Measurements from ENCODE around the gene CASQ1. TPM values are rescaled to one million over a fixed set of nuclear protein-coding genes. Genes with fewer than 3 reads are reported as not detected.

CASQ1 gene
- total and polyA plus RNA-seq, 2 of the 13 experiments (the other 11 are each of a cell fraction or from before 2014, with no cell fraction given) = 0.09 to 0.20 TPM

DNA sequence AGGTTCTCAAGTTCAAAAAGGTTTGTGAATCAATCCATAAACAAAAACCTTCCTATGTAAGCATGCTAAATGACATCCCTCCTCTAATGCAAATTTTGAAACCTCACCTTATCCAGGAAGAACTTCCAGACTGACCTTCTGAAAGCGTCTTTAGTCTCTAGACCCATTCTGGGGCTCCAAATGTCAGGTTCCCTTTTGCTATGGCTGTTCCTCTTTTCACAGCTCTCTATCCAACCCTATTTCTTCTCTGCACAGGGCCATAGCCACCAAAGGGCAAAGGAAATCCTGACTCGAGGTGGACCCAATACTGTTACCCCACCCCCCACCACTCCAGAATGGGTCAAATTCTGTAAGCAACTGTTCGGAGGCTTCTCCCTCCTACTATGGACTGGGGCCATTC is 35.6 kb upstream of the CASQ1 start (continued):
- TF ChIP-seq HOXA5 (CRISPR knock-in tag; IDR thresholded peaks at IDR 0.05) (no peak), PHF21A (CRISPR knock-in tag; IDR thresholded peaks at IDR 0.05) (no peak)

DNA sequence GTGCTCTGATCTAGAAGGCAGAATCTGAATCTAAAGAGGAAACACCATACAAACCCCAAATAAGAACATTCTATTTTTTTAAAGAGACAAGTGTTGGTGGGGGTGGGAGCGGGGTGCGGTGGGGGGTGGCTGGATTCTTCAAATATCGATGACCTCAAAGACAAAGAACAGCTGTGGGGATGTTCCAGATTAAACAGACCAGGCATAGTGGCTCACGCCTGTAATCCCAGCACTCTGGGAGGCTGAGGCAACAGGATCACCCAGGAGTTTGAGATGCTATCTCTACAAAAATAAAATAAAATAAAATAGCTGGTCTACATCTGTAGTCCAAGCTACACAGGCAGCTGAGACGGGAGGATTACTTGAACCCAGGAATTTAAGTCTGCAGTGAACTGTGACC is 34.0 kb upstream of the CASQ1 start:
- no peak overlapping the region for H3K27ac ChIP-seq (ENCODE audit: extremely low read length, insufficient read depth, low read length)
- intact Hi-C loops (cut with micrococcal nuclease; ENCODE audit: unreplicated experiment) = no loop called here
- no peak overlapping the region for H2AFZ ChIP-seq (ENCODE audit: low read length)
- no TSS peak for BruUV-seq (replicated peaks)
- H4K20me1 ChIP-seq (ENCODE audit: insufficient read depth, low read length) = no peaks in the 10 kb centered on the region
- FAIRE-seq = no peak
- H3K9me3 ChIP-seq (ENCODE audit: low read length) = no peaks in the 10 kb centered on the region
- no peak for ATAC-seq
- no peak overlapping the region for H3K4me2 ChIP-seq (ENCODE audit: low read depth, low read length)
- DNase-seq (ENCODE audit: low spot score) = no peak
- H3K4me1 ChIP-seq (ENCODE audit: insufficient read depth, low read length) = peaks cover 31% of the 10 kb centered on the region
- H3K9ac ChIP-seq (ENCODE audit: insufficient read depth, low read depth, low read length) = no peak overlapping the region
- POLR2A ChIA-PET = no interaction called here
- in situ Hi-C loops (cut with HindIII; ENCODE audit: extremely low pct_ligation_motif_present, low pct_unique_long_range_greater_than_20kb) = no loop called here
- H3K36me3 ChIP-seq (replicated peaks in 1 of 2; ENCODE audit: control insufficient read depth in 1 of 2, insufficient read depth in 2 of 2, low read length in 2 of 2) = no peaks in the 10 kb centered on the region
- 39% methylated on average over 5 of the region's 5 CpGs for WGBS (ENCODE audit: low lambda C conversion rate)
- CTCF ChIA-PET (ENCODE audit: low intra/inter-chr PET ratio, low total read pairs) = no interaction called here
- H3K27me3 ChIP-seq (ENCODE audit: control insufficient read depth in 1 of 2, insufficient read depth in 2 of 2, low read length in 2 of 2) = no peaks in the 10 kb centered on the region; a peak in 2 of 5 replicates
- no peak overlapping the region for H3K4me3 ChIP-seq (replicated peaks in 1 of 3; ENCODE audit: insufficient read depth in 1 of 3, low read depth in 2 of 3, low read length in 3 of 3)
- no peaks in the 10 kb centered on the region for H3K79me2 ChIP-seq (ENCODE audit: insufficient read depth, low read length)
- no peak for TF ChIP-seq REPIN1 (CRISPR knock-in tag; IDR thresholded peaks at IDR 0.05; ENCODE audit: borderline replicate concordance, low read depth)
- TF ChIP-seq ZBTB20 (CRISPR knock-in tag; IDR thresholded peaks at IDR 0.05; ENCODE audit: borderline replicate concordance, low read depth) = no peak
- TF ChIP-seq ZNF605 (CRISPR knock-in tag; IDR thresholded peaks at IDR 0.05) = no peak
- TF ChIP-seq, protein P1, sequence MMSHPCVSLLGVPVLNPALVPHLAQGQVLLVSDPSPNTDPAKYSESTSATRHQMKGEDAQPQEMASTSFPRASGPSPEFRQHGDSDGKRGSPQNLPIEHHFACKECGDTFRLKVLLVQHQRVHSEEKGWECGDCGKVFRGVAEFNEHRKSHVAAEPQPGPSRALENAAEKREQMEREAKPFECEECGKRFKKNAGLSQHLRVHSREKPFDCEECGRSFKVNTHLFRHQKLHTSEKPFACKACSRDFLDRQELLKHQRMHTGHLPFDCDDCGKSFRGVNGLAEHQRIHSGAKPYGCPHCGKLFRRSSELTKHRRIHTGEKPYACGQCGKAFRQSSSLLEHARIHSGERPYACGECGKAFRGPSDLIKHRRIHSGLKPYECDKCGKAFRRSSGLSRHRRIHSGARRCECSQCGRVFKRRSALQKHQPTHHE (CRISPR knock-in tag; IDR thresholded peaks at IDR 0.05; ENCODE audit: borderline replicate concordance) = no peak
- TF ChIP-seq HOXA7 (CRISPR knock-in tag; IDR thresholded peaks at IDR 0.05) = no peak
- no peak for TF ChIP-seq RBFOX2 (IDR thresholded peaks at IDR 0.05; ENCODE audit: low read depth, low read length)
- TF ChIP-seq, protein P2, sequence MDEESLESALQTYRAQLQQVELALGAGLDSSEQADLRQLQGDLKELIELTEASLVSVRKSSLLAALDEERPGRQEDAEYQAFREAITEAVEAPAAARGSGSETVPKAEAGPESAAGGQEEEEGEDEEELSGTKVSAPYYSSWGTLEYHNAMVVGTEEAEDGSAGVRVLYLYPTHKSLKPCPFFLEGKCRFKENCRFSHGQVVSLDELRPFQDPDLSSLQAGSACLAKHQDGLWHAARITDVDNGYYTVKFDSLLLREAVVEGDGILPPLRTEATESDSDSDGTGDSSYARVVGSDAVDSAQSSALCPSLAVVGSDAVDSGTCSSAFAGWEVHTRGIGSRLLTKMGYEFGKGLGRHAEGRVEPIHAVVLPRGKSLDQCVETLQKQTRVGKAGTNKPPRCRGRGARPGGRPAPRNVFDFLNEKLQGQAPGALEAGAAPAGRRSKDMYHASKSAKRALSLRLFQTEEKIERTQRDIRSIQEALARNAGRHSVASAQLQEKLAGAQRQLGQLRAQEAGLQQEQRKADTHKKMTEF (CRISPR knock-in tag; IDR thresholded peaks at IDR 0.05) = no peak
- no peak for TF ChIP-seq REL (CRISPR knock-in tag; conservative IDR thresholded peaks at IDR 0.05)
- TF ChIP-seq, protein P3, sequence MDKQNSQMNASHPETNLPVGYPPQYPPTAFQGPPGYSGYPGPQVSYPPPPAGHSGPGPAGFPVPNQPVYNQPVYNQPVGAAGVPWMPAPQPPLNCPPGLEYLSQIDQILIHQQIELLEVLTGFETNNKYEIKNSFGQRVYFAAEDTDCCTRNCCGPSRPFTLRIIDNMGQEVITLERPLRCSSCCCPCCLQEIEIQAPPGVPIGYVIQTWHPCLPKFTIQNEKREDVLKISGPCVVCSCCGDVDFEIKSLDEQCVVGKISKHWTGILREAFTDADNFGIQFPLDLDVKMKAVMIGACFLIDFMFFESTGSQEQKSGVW (CRISPR knock-in tag; IDR thresholded peaks at IDR 0.05; ENCODE audit: borderline replicate concordance) = no peak
- TF ChIP-seq, protein P4, sequence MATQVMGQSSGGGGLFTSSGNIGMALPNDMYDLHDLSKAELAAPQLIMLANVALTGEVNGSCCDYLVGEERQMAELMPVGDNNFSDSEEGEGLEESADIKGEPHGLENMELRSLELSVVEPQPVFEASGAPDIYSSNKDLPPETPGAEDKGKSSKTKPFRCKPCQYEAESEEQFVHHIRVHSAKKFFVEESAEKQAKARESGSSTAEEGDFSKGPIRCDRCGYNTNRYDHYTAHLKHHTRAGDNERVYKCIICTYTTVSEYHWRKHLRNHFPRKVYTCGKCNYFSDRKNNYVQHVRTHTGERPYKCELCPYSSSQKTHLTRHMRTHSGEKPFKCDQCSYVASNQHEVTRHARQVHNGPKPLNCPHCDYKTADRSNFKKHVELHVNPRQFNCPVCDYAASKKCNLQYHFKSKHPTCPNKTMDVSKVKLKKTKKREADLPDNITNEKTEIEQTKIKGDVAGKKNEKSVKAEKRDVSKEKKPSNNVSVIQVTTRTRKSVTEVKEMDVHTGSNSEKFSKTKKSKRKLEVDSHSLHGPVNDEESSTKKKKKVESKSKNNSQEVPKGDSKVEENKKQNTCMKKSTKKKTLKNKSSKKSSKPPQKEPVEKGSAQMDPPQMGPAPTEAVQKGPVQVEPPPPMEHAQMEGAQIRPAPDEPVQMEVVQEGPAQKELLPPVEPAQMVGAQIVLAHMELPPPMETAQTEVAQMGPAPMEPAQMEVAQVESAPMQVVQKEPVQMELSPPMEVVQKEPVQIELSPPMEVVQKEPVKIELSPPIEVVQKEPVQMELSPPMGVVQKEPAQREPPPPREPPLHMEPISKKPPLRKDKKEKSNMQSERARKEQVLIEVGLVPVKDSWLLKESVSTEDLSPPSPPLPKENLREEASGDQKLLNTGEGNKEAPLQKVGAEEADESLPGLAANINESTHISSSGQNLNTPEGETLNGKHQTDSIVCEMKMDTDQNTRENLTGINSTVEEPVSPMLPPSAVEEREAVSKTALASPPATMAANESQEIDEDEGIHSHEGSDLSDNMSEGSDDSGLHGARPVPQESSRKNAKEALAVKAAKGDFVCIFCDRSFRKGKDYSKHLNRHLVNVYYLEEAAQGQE (IDR thresholded peaks at IDR 0.05; ENCODE audit: borderline replicate concordance in 1 of 2, low read depth in 1 of 2, low read length in 2 of 2) = no peak
- TF ChIP-seq, protein P5, sequence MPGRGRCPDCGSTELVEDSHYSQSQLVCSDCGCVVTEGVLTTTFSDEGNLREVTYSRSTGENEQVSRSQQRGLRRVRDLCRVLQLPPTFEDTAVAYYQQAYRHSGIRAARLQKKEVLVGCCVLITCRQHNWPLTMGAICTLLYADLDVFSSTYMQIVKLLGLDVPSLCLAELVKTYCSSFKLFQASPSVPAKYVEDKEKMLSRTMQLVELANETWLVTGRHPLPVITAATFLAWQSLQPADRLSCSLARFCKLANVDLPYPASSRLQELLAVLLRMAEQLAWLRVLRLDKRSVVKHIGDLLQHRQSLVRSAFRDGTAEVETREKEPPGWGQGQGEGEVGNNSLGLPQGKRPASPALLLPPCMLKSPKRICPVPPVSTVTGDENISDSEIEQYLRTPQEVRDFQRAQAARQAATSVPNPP (CRISPR knock-in tag; IDR thresholded peaks at IDR 0.05) = no peak
- no peak for TF ChIP-seq FIP1L1 (IDR thresholded peaks at IDR 0.05; ENCODE audit: borderline replicate concordance, insufficient read depth, low read depth, low read length)
- no peak for TF ChIP-seq SMYD3 (CRISPR knock-in tag; IDR thresholded peaks at IDR 0.05)

Measured in HepG2 (cell line).